MM.1S (cell line): ENCODE data around the gene NR0B2.
A peak's percentile ranks its signal among the peaks of the same experiment; 100 is the strongest.

Experiments
- DNase-seq: peaks from one replicate; pipeline ENCODE4 v3.0.0-alpha.2; 2015
- H2AFZ ChIP-seq: fragments of 300-600 bp; sonication (generic); 2 replicates; pipeline ENCODE4 v1.6.0; 2016; ENCODE audit warnings: antibody characterized with exemption, low read length
- H3F3A ChIP-seq: fragments of 300-600 bp; sonication (generic); 2 replicates; pipeline ENCODE4 v1.6.1; 2016; ENCODE audit warnings: mild to moderate bottlenecking, antibody characterized with exemption, low read length, moderate library complexity, mixed read lengths; ENCODE audit not compliant: insufficient read depth
- H3K27ac ChIP-seq: fragments of 300-600 bp; sonication (generic); 2 replicates; pipeline ENCODE4 v1.5.1; 2016; ENCODE audit warnings: mild to moderate bottlenecking, low read length
- H3K27me3 ChIP-seq: fragments of 300-600 bp; sonication (generic); replicated peaks from 2 replicates; pipeline ENCODE4 v1.6.0; 2016; ENCODE audit warnings: low read length; ENCODE audit not compliant: insufficient read depth
- H3K36me3 ChIP-seq: fragments of 300-600 bp; sonication (generic); replicated peaks from 2 replicates; pipeline ENCODE4 v1.6.1; 2016; ENCODE audit warnings: mild to moderate bottlenecking, low read length, mixed read lengths; ENCODE audit not compliant: insufficient read depth
- H3K4me1 ChIP-seq: fragments of 300-600 bp; sonication (generic); 2 replicates; pipeline ENCODE4 v1.6.1; 2016; ENCODE audit warnings: low read length, mixed read lengths
- H3K4me2 ChIP-seq: fragments of 300-600 bp; sonication (generic); 2 replicates; pipeline ENCODE4 v1.6.0; 2016; ENCODE audit warnings: low read depth, low read length
- H3K4me3 ChIP-seq: fragments of 300-600 bp; sonication (generic); 2 replicates; pipeline ENCODE4 v1.5.1; 2016; ENCODE audit warnings: low read length, mixed read lengths
- H3K79me2 ChIP-seq: fragments of 300-600 bp; sonication (generic); 2 replicates; pipeline ENCODE4 v1.6.1; 2016; ENCODE audit warnings: mixed run types, low read length, mixed read lengths
- H3K9ac ChIP-seq: fragments of 300-600 bp; sonication (generic); 2 replicates; pipeline ENCODE4 v1.6.1; 2016; ENCODE audit warnings: low read length, mixed read lengths
- H3K9me2 ChIP-seq: fragments of 300-600 bp; sonication (generic); replicated peaks from 2 replicates; pipeline ENCODE4 v1.6.1; 2016; ENCODE audit warnings: mild to moderate bottlenecking, low read length, mixed read lengths; ENCODE audit not compliant: insufficient read depth
- H3K9me3 ChIP-seq: fragments of 300-600 bp; sonication (generic); replicated peaks from 2 replicates; pipeline ENCODE4 v1.6.1; 2016; ENCODE audit warnings: mild to moderate bottlenecking, low read length, mixed read lengths; ENCODE audit not compliant: insufficient read depth
- H4K20me1 ChIP-seq: fragments of 300-600 bp; sonication (generic); 2 replicates; pipeline ENCODE4 v1.6.1; 2016; ENCODE audit warnings: mild to moderate bottlenecking, low read length, moderate library complexity, mixed read lengths; ENCODE audit not compliant: insufficient read depth
- CTCF ChIP-seq: fragments of 300-600 bp; sonication (generic); IDR thresholded peaks from 2 replicates; pipeline ENCODE4 v1.5.1; 2016; ENCODE audit warnings: antibody characterized with exemption, low read length, mixed read lengths
- EZH2 ChIP-seq: fragments of 300-600 bp; sonication (generic); optimal IDR thresholded peaks from 2 replicates; pipeline ENCODE3; 2017; ENCODE audit warnings: low read depth, mild to moderate bottlenecking, antibody characterized with exemption, low read length, mixed read lengths
- EZH2phosphoT487 ChIP-seq: fragments of 300-600 bp; sonication (generic); IDR thresholded peaks from 2 replicates; pipeline ENCODE4 v1.6.1; 2018; ENCODE audit warnings: antibody characterized with exemption, low read length

NR0B2 gene

GRCh38 chr1:26864610-26865480, 48.9 kb downstream of the NR0B2 start:
- H3K36me3 ChIP-seq: no peaks in the 10 kb centered on the region
- H3F3A ChIP-seq: peaks cover 35% of the 10 kb centered on the region
- peaks cover 19% of the 10 kb centered on the region for H3K4me1 ChIP-seq
- DNase-seq: peak; percentile 97
- H3K9me2 ChIP-seq: no peaks in the 10 kb centered on the region
- H3K4me3 ChIP-seq: peak overlapping the region; percentile 88
- H3K4me2 ChIP-seq: peak overlapping the region; percentile 96
- peak overlapping the region; percentile 96 for H3K27ac ChIP-seq
- TF ChIP-seq EZH2phosphoT487 (no peak), CTCF (peak; percentile 7; the same call in 1 of the 2 replicates), EZH2 (no peak)
- no peaks in the 10 kb centered on the region for H4K20me1 ChIP-seq
- H3K9ac ChIP-seq: peak overlapping the region; percentile 95
- no peaks in the 10 kb centered on the region for H3K79me2 ChIP-seq
- peak overlapping the region; percentile 69 for H2AFZ ChIP-seq
- no peaks in the 10 kb centered on the region for H3K9me3 ChIP-seq
- H3K27me3 ChIP-seq: no peaks in the 10 kb centered on the region

GRCh38 chr1:26863685-26864077, 50.1 kb downstream of the NR0B2 start:
- Histone ChIP-seq H3F3A (peaks cover 36% of the 10 kb centered on the region), H3K36me3 (no peaks in the 10 kb centered on the region), H4K20me1 (no peaks in the 10 kb centered on the region), H3K9ac (peak overlapping the region; percentile 88; the same call in 1 of the 2 replicates), H3K4me2 (peak overlapping the region; percentile 96), H3K9me3 (no peaks in the 10 kb centered on the region), H3K4me1 (peaks cover 19% of the 10 kb centered on the region), H2AFZ (peak overlapping the region; percentile 69; the same call in 1 of the 2 replicates), H3K27me3 (no peaks in the 10 kb centered on the region), H3K4me3 (peak overlapping the region; percentile 88), H3K9me2 (no peaks in the 10 kb centered on the region), H3K79me2 (no peaks in the 10 kb centered on the region), H3K27ac (peak overlapping the region; percentile 96; the same call in 1 of the 2 replicates)
- no peak for DNase-seq
- no peak for TF ChIP-seq EZH2phosphoT487
- TF ChIP-seq CTCF: no peak
- TF ChIP-seq EZH2: no peak

- Histone ChIP-seq H3K9ac (peak within 1 kb of the TSS; percentile 88; the same call in 1 of the 2 replicates), H3K9me3 (no peaks in the 10 kb centered on the region)
Observed at GRCh38 chr1:26862781-26863684, 50.7 kb downstream of the NR0B2 start, which contains the start of gene SFN. TSS of gene SFN (plus strand) at chr1:26863149. CDS start at chr1:26863213, 64 bp downstream.

More at GRCh38 chr1:26862781-26863684, 50.7 kb downstream of the NR0B2 start, which contains the start of gene SFN:
- Histone ChIP-seq H3K9me2 (no peaks in the 10 kb centered on the region), H3K4me1 (peaks cover 19% of the 10 kb centered on the region), H3K4me2 (peak within 1 kb of the TSS; percentile 96), H2AFZ (peak within 1 kb of the TSS; percentile 69), H3K27ac (peak within 1 kb of the TSS; percentile 96; the same call in 1 of the 2 replicates), H3K36me3 (no peaks in the 10 kb centered on the region), H3K79me2 (no peaks in the 10 kb centered on the region), H4K20me1 (no peaks in the 10 kb centered on the region), H3F3A (peaks cover 39% of the 10 kb centered on the region), H3K27me3 (no peaks in the 10 kb centered on the region), H3K4me3 (peak within 1 kb of the TSS; percentile 88)
- peak; percentile 77 for DNase-seq
- TF ChIP-seq EZH2phosphoT487 (no peak), EZH2 (no peak), CTCF (peak; percentile 79)
